GM10266 (cell line): ENCODE data around the gene SPATA33.
"Not testable (repeated sequence)": the region's sequence is repeated elsewhere in the genome, so short reads cannot be mapped to it uniquely, and the experiment has no call there.

ENCODE experiments used
- DNase-seq: peaks from one replicate; pipeline ENCODE4 v3.0.0; 2012; ENCODE audit errors: extremely low spot score
- TF ChIP-seq, protein P1 (sequence below): IDR thresholded peaks from 2 replicates; pipeline ENCODE4 v1.5.1; 2012; ENCODE audit warnings: mild to moderate bottlenecking, low read depth; ENCODE audit not compliant: control insufficient read depth, insufficient read depth; ENCODE audit errors: missing control alignments

Gene SPATA33

DNA sequence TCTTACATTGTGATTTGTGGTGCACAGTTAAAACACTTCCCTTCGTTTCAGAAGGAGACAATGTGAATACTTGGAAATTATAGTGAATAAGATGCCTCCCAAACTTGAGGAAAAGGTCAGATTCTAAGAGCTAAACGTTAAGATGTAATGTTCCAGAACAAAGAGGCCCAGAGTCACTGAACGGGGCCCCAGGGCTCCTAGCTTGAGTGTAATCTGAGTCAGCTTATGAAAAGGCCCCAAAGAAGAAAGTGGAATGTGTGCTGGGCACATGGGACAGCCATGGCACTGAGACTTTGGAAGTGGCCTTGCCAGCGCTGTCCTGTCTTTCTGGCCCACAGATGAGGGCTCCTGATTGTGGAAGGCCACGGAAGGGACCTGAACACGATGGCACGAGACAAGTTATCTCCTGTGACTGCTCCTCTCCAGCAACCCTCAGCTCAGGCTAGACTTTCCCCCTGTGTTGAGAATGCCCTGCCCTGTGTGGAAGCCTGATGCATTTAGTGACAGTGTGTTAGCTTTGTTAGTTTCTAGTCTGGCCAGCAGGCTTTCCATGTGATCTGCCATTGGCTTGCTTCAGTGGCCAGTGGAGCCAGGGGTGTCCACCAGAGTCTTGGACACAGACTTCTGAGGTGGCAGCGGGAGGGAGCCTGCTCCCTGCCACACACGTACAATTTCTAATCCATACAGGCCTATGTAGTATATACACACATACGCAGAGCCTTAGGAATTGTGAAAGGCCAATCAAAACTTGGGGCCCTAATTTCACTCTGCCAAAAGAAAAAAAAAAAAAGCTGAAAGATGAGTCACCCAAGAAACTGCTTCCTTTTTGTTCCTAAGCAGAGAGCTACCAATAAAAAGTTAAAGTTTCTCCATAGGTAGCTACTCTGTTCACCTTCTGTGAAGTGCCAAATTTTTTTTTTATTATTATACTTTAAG lies 13.1 kb downstream of the SPATA33 start:
- TF ChIP-seq, protein P1, sequence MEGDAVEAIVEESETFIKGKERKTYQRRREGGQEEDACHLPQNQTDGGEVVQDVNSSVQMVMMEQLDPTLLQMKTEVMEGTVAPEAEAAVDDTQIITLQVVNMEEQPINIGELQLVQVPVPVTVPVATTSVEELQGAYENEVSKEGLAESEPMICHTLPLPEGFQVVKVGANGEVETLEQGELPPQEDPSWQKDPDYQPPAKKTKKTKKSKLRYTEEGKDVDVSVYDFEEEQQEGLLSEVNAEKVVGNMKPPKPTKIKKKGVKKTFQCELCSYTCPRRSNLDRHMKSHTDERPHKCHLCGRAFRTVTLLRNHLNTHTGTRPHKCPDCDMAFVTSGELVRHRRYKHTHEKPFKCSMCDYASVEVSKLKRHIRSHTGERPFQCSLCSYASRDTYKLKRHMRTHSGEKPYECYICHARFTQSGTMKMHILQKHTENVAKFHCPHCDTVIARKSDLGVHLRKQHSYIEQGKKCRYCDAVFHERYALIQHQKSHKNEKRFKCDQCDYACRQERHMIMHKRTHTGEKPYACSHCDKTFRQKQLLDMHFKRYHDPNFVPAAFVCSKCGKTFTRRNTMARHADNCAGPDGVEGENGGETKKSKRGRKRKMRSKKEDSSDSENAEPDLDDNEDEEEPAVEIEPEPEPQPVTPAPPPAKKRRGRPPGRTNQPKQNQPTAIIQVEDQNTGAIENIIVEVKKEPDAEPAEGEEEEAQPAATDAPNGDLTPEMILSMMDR: no peak
- no peak for DNase-seq

DNA sequence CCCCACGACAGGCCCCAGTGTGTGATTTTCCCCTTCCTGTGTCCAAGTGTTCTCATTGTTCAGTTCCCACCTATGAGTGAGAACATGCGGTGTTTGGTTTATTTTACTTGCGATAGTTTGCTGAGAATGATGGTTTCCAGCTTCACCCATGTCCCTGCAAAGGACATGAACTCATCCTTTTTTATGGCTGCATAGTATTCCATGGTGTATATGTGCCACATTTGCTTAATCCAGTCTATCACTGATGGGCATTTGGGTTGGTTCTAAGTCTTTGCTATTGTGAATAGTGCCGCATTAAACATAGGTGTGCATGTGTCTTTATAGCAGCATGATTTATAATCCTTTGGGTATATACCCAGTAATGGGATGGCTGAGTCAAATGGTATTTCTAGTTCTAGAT lies 13.9 kb downstream of the SPATA33 start:
- DNase-seq: not testable (repeated sequence)

DNA sequence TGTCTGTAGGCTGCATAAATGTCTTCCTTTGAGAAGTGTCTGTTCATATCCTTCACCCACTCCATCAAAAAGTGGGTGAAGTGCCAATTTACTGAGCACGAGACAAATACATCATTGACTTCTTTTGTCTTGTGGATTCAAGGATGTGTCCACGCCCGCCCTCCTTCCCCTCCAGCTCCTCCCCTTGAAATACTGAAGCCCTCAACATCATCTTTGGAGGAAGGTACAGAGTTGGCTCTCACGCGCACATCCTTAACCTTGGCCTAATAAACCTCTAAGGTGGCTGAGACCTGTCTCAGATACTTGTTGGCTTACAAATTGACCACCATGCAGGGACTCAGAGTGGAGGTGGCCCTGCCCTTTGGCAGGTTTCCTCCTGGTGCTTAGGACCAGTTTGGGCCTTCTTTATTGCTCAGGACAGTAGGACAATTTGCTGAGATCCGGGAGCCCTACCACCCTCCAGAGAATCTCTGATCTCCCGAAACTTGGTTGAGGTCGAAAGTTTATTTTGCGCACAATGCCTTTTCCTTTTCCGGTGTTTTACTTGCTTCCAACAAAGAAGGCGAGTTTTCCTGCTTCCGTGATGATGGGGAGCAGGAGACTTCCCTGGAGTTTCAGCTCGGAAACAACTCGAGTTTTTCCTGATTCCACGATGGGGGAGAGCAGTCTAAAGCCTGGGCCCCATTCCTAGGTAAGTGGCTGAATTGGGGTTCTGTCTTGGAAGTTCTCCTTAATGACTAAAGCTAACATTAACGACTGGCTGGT lies 14.7 kb downstream of the SPATA33 start:
- TF ChIP-seq, protein P1: no peak

DNA sequence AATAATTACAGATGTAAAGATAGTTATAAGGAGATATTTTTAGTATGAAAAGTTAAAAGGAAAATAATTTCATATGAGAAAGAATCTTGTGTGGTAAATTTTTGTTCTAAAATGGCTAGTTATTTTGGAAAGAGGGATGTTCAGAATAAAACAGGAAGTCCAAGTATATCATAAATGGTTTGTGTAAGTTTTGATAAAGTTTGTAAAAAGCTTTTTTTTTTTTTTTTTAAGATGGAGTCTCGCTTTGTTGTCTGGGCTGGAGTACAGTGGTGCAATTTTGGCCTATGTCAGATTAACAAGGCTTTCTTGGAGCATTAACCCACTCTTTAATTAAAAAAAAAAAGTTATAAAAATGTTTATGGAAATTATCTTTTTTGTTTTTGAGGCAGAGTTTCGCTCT lies 20.6 kb downstream of the SPATA33 start:
- no peak for DNase-seq
- TF ChIP-seq, protein P1: no peak

More for the DNA sequence above, 14.7 kb downstream of the SPATA33 start:
- DNase-seq: no peak

DNA sequence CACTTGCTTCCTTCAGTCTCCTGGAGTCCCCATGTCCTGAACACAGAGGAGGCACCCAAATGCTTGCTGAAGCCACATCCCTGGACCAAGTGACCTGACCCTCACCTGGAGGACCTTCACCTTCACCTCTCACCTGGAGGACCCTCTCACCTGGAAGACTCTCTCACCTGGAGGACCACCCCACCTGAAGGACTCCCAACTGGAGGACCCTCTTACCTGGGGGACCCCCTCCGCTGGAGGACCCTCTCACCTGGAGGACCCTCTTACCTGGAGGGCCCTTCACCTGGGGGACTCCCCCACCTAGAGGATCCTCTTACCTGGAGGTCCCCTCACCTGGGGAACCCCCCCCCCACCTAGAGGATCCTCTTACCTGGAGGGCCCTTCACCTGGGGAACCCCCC lies 28.3 kb downstream of the SPATA33 start:
- TF ChIP-seq, protein P1: no peak
- DNase-seq: no peak

DNA sequence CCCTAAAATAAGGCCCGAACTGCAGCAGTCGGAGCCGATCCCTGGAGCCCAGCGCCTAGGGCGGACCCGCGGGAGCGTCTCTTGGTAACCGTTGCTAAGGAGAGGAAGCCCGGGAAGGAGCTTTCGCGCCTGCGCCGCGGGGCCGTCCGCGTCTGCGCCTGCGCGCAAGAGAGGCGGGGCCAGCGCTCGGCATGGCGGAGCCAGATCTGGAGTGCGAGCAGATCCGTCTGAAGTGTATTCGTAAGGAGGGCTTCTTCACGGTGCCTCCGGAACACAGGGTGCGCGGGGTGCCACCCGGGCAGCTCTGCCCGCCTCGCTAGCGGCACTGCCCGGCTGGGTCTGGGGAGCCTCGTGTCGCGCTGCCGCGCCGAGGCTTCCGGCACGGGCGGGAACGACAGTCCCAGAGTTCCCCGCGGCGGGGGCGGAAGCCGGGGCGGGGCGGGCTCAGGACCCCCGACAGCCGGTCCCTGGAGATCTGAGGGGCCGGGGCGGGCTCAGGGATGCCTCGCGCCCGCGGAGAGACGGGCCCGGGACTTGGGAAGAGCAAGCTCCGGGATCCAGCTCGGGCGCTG lies 29.0 kb downstream of the SPATA33 start, which contains the start of gene CDK10:
Gene CDK10 (plus strand): TSS at position 170 of the 572 bp plus-strand sequence. CDS start 22 bp downstream, at position 192.
- DNase-seq: peak; percentile 99
- TF ChIP-seq, protein P1: no peak

DNA sequence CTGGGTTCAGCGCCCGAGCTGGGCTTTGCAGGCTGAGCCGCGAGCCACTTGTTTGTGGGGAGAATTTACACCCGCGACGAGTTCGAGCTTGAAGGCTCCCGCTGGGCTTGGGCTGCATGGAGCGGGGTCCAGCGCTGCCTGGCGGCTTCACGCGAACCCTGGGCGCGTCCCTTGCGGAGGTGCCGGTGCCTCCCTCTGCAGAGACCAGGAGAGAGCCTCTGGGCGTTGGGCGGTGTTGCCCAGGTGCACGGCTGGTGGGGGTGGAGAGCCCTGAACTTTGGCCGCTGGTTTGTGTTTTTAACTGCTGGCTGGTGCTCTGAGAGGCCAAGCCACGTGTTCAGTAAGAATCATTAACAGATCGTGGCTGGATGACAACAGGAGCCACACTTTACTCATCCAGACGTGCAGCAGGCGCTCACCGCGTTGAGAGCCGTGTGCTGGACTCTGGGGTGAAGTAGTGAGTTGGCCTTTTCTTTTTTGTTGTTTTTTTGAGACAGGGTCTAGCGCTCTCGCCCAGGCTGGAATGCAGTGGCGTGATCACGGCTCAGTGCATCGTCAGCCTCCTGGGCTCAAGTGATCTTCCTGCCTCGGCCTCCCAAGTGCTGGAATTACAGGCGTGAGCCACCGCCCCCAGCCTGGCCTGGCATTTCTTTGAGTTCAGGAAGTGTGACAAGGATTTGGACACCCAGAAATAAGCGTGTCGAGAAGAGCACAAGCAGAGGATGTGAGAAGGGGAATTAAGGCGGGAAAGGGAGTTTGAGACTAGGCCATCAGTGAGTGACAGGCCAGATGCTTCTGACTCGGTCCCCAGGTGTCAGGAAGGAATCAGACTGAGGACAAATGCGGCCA lies 29.7 kb downstream of the SPATA33 start:
- TF ChIP-seq, protein P1: no peak
- no peak for DNase-seq
